ENCODE data around the gene CIZ1. TPM values are rescaled to one million over a fixed set of nuclear protein-coding genes. Genes with fewer than 3 reads are reported as not detected.
A peak's percentile ranks its signal among the peaks of the same experiment; 100 is the strongest.

CIZ1 gene
- total RNA-seq, 1 donor from 2014 or later: 56.7 TPM

DNA sequence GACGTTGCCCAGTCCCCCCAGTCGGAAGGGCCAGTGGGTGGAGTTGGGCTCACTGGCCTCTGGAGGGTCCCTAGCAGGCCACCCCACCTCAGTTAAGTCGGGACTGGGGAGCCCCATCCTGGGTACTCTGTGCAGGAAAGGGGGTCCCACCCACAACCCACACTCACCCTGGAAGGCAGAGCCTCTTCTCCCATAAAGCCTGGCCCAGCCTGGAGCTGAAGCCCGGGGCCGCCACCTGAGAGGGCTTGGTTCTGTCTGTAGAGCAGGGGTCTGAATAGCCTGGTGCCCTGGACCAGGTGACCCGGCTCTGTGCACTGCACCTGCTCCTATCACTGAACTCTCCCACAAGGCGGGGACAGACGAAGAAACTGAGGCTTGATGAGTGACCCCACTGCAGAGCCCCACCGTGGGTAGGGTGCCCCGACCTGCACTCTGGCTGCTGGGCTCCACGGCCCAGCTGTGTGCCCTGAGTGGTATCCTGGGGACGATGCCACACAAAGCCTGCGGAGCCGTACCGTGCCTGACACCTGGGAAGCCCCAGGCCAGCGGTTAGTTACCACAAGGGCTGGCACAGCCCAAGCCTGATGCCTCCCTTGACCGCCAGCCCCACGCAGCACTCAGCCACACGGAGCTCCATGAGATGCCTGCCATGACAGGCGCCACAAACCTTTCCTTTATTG is 71.2 kb downstream of the CIZ1 start:
- H3K4me3 ChIP-seq (ENCODE audit: low read depth, low read length): no peak overlapping the region
- TF ChIP-seq, protein P1, sequence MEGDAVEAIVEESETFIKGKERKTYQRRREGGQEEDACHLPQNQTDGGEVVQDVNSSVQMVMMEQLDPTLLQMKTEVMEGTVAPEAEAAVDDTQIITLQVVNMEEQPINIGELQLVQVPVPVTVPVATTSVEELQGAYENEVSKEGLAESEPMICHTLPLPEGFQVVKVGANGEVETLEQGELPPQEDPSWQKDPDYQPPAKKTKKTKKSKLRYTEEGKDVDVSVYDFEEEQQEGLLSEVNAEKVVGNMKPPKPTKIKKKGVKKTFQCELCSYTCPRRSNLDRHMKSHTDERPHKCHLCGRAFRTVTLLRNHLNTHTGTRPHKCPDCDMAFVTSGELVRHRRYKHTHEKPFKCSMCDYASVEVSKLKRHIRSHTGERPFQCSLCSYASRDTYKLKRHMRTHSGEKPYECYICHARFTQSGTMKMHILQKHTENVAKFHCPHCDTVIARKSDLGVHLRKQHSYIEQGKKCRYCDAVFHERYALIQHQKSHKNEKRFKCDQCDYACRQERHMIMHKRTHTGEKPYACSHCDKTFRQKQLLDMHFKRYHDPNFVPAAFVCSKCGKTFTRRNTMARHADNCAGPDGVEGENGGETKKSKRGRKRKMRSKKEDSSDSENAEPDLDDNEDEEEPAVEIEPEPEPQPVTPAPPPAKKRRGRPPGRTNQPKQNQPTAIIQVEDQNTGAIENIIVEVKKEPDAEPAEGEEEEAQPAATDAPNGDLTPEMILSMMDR (conservative IDR thresholded peaks at IDR 0.05; ENCODE audit: low read depth, low read length): no peak
- DNase-seq (ENCODE audit: low read depth): no peak

DNA sequence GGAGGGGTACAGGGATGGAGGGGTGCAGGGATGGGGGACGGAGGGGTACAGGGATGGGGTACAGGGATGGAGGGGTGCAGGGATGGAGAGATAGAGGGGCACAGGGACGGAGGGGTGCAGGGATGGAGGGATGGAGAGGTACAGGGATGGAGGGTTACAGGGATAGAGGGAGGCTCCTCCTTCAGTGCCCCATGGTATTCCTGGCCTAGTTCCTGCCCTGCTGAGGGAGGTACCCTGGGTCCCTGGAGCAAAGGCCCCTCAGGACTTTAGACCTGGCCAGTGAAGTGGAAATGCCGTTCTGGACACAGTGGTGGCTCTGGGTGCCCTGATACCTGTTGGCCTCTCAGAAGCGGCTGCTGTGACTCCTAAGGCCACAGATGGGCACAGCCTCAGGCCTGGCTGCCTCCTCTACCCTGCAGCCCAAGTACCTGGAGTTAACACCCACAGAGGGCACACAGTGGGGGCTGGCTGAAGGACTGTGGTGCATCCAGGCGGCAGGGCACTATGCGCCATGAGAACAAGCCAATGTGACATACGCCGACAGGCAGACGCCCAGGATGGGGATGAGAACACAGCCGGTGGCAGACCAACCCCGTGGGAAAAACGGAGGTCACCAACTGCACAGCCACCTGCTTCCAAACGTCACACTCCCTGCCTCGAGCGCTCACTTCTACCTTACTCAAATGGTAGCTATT is 72.3 kb downstream of the CIZ1 start:
- no peak for DNase-seq (ENCODE audit: low read depth)
- H3K4me3 ChIP-seq (ENCODE audit: low read depth, low read length): no peak overlapping the region
- TF ChIP-seq, protein P1 (conservative IDR thresholded peaks at IDR 0.05; ENCODE audit: low read depth, low read length): no peak

- H3K4me3 ChIP-seq (ENCODE audit: low read depth, low read length): no peak overlapping the region
- TF ChIP-seq, protein P1 (conservative IDR thresholded peaks at IDR 0.05; ENCODE audit: low read depth, low read length): no peak
- DNase-seq (ENCODE audit: low read depth): no peak
Observed at GRCh38 chr9:128118472-128118857, 72.9 kb downstream of the CIZ1 start.

GRCh38 chr9:128117613-128118471 is 73.5 kb downstream of the CIZ1 start:
- DNase-seq (ENCODE audit: low read depth): no peak
- no peak overlapping the region for H3K4me3 ChIP-seq (ENCODE audit: low read depth, low read length)
- TF ChIP-seq, protein P1 (conservative IDR thresholded peaks at IDR 0.05; ENCODE audit: low read depth, low read length): peak; percentile 100

DNA sequence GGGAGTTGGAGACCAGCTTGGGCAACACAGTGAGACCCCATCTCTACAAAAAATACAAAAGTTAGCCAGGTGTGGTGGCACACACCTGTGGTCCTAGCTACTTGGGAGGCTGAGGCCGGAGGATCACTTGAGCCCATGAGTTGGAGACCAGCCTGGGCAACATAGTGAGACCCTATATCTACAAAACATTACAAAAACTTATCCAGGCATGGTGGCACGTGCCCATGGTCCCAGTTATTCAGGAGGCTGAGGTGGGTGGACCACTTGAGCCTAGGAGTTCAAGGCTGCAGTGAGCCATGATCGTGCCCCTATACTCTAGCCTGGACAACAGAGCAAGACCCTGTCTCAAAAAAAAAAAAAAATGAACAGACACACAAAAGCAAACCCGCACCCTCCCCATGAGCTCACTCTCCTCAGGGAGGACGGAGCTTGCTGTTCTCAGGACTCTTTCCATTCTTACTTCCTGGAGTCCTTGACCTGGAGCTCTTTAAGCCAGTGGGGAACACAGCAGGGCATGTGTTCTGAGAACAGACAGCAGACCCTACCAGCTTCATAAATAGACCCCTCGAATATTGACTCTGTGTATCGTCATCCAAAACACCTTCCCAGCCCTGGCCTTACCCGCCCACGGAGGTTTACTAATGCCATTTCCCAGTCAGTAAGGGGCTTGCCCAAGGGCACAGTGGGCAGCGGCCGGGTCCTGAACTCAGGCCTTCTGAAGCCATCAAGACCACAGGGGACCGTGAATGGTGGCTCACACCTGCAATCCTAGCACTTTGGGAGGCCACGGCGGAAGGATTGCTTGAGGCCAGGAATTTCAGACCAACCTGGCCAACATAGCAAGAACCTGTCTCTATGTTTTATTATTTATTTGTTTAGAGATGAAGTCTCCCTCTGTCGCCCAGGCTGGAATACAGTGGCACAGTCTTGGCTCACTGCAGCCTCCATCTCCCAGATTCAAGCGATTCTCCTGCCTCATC is 75.0 kb downstream of the CIZ1 start:
- H3K4me3 ChIP-seq (ENCODE audit: low read depth, low read length): no peak overlapping the region
- TF ChIP-seq, protein P1 (conservative IDR thresholded peaks at IDR 0.05; ENCODE audit: low read depth, low read length): no peak
- no peak for DNase-seq (ENCODE audit: low read depth)

Other genes with a start within 250 kb of the CIZ1 start
- gene EEIG1, start 210.6 kb downstream of the CIZ1 start, total RNA-seq: 3.9 and 5.0 TPM in 2 replicates
- 7.0 and 9.0 TPM in 2 replicates for gene NAIF1, start 124.3 kb downstream of the CIZ1 start, total RNA-seq
- 7.3 and 12.2 TPM in 2 replicates for gene SLC25A25, start 123.3 kb downstream of the CIZ1 start, total RNA-seq
- gene PTGES2, start 63.8 kb downstream of the CIZ1 start, total RNA-seq: 58.5 and 91.0 TPM in 2 replicates
- 45.7 and 106 TPM in 2 replicates for gene LCN2, start 42.1 kb downstream of the CIZ1 start, total RNA-seq
- 194 and 269 TPM in 2 replicates for gene BBLN, start 31.3 kb downstream of the CIZ1 start, total RNA-seq
- gene DNM1, start 11.8 kb upstream of the CIZ1 start, total RNA-seq: 2.6 and 16.7 TPM in 2 replicates
- 35.9 and 41.3 TPM in 2 replicates for gene GOLGA2, start 84.4 kb upstream of the CIZ1 start, total RNA-seq
- gene SWI5, start 84.7 kb upstream of the CIZ1 start, total RNA-seq: 25.3 and 37.4 TPM in 2 replicates
- 14.1 and 20.0 TPM in 2 replicates for gene TRUB2, start 130.9 kb upstream of the CIZ1 start, total RNA-seq
- 54.2 and 68.8 TPM in 2 replicates for gene COQ4, start 131.3 kb upstream of the CIZ1 start, total RNA-seq
- 27.7 and 45.4 TPM in 2 replicates for gene SLC27A4, start 149.0 kb upstream of the CIZ1 start, total RNA-seq
- gene URM1, start 179.8 kb upstream of the CIZ1 start, total RNA-seq: 39.4 and 52.1 TPM in 2 replicates
- 49.1 and 55.7 TPM in 2 replicates for gene CERCAM, start 229.3 kb upstream of the CIZ1 start, total RNA-seq